ENCODE measurements around the gene TMEM116.

TMEM116 gene

GRCh38 chr12:111887926-111888745 is 124.8 kb downstream of the TMEM116 start:
- no peak for DNase-seq

- DNase-seq: no peak
These were observed 126.1 kb downstream of the TMEM116 start for GRCh38 chr12:111886662-111887545.

GRCh38 chr12:111881716-111882115 is 131.2 kb downstream of the TMEM116 start:
- DNase-seq: no peak
